ENCODE data around the gene GNPTAB. TPM values are rescaled to one million over a fixed set of nuclear protein-coding genes. Genes with fewer than 3 reads are reported as not detected.

The GNPTAB gene
- total RNA-seq, 2 experiments from 2014 or later: 38.9 to 66.5 TPM

- H3K4me1 ChIP-seq (ENCODE audit: insufficient read depth, low read length, poor library complexity, severe bottlenecking): no peaks in the 10 kb centered on the region
- H2AFZ ChIP-seq (ENCODE audit: low read length): no peak overlapping the region
- H3K9me2 ChIP-seq (ENCODE audit: insufficient read depth, low read length): no peaks in the 10 kb centered on the region
- POLR2A ChIA-PET: interaction anchor here (0.7 kb wide), 1 partner anchor 261 kb away, joined by 7 read pairs; no protein-coding TSS in a partner anchor
- no peak overlapping the region for H3K4me2 ChIP-seq (ENCODE audit: low read length)
- CTCF ChIA-PET (ENCODE audit: unreplicated experiment): interaction anchor here (0.6 to 0.9 kb wide), 3 partner anchors 60 to 168 kb away, joined by 3 to 4 read pairs (median 3); no protein-coding TSS in a partner anchor
- intact Hi-C loops (cut with micrococcal nuclease; ENCODE audit: unreplicated experiment): no loop called here
- no peaks in the 10 kb centered on the region for H3K79me2 ChIP-seq (ENCODE audit: insufficient read depth, low read depth, low read length)
- H4K20me1 ChIP-seq (ENCODE audit: insufficient read depth, low read length): no peaks in the 10 kb centered on the region
- TF ChIP-seq CTCF (conservative IDR thresholded peaks at IDR 0.05; ENCODE audit: low read length) (no peak), EZH2phosphoT487 (IDR thresholded peaks at IDR 0.05; ENCODE audit: borderline replicate concordance, low read depth, low read length) (no peak)
- H3K27ac ChIP-seq (ENCODE audit: low read depth, low read length, poor library complexity, severe bottlenecking): no peak overlapping the region
- no peaks in the 10 kb centered on the region for H3K9me3 ChIP-seq (ENCODE audit: low read length)
- BruUV-seq (replicated peaks): no TSS peak
- DNase-seq (ENCODE audit: low spot score): no peak
- H3K36me3 ChIP-seq (ENCODE audit: insufficient read depth, low read length): peaks cover 81% of the 10 kb centered on the region
- no peak overlapping the region for H3K4me3 ChIP-seq (ENCODE audit: low read depth, low read length, poor library complexity, severe bottlenecking)
Observed at GRCh38 chr12:101763246-101763931, 67.4 kb downstream of the GNPTAB start.

- Histone ChIP-seq H3K4me3 (ENCODE audit: low read depth, low read length, poor library complexity, severe bottlenecking) (no peak overlapping the region), H3K27ac (ENCODE audit: low read depth, low read length, poor library complexity, severe bottlenecking) (no peak overlapping the region), H3K4me1 (ENCODE audit: insufficient read depth, low read length, poor library complexity, severe bottlenecking) (no peaks in the 10 kb centered on the region), H3K36me3 (ENCODE audit: insufficient read depth, low read length) (peaks cover 73% of the 10 kb centered on the region), H3K4me2 (ENCODE audit: low read length) (no peak overlapping the region), H3K9me3 (ENCODE audit: low read length) (no peaks in the 10 kb centered on the region), H3K9me2 (ENCODE audit: insufficient read depth, low read length) (no peaks in the 10 kb centered on the region), H3K79me2 (ENCODE audit: insufficient read depth, low read depth, low read length) (no peaks in the 10 kb centered on the region), H2AFZ (ENCODE audit: low read length) (no peak overlapping the region), H4K20me1 (ENCODE audit: insufficient read depth, low read length) (no peaks in the 10 kb centered on the region)
- TF ChIP-seq CTCF (conservative IDR thresholded peaks at IDR 0.05; ENCODE audit: low read length) (no peak), EZH2phosphoT487 (IDR thresholded peaks at IDR 0.05; ENCODE audit: borderline replicate concordance, low read depth, low read length) (no peak)
- no TSS peak for BruUV-seq (replicated peaks)
- ChIA-PET POLR2A (interaction anchor here (0.6 to 1.8 kb wide), 5 partner anchors 10 to 364 kb away, joined by 4 to 7 read pairs (median 4); no protein-coding TSS in a partner anchor), CTCF (ENCODE audit: unreplicated experiment) (no interaction called here)
- intact Hi-C loops (cut with micrococcal nuclease; ENCODE audit: unreplicated experiment): no loop called here
- no peak for DNase-seq (ENCODE audit: low spot score)
Observed at GRCh38 chr12:101761781-101762180, 69.0 kb downstream of the GNPTAB start.

GRCh38 chr12:101761350-101761749 lies 69.4 kb downstream of the GNPTAB start:
- Histone ChIP-seq H3K4me2 (ENCODE audit: low read length) (no peak overlapping the region), H4K20me1 (ENCODE audit: insufficient read depth, low read length) (no peaks in the 10 kb centered on the region), H3K4me1 (ENCODE audit: insufficient read depth, low read length, poor library complexity, severe bottlenecking) (no peaks in the 10 kb centered on the region), H3K4me3 (ENCODE audit: low read depth, low read length, poor library complexity, severe bottlenecking) (no peak overlapping the region), H3K9me3 (ENCODE audit: low read length) (no peaks in the 10 kb centered on the region), H3K9me2 (ENCODE audit: insufficient read depth, low read length) (no peaks in the 10 kb centered on the region), H2AFZ (ENCODE audit: low read length) (no peak overlapping the region), H3K36me3 (ENCODE audit: insufficient read depth, low read length) (peaks cover 74% of the 10 kb centered on the region), H3K79me2 (ENCODE audit: insufficient read depth, low read depth, low read length) (no peaks in the 10 kb centered on the region), H3K27ac (ENCODE audit: low read depth, low read length, poor library complexity, severe bottlenecking) (no peak overlapping the region)
- ChIA-PET POLR2A (interaction anchor here (1.5 to 2.2 kb wide), 4 partner anchors 10 to 17 kb away, joined by 4 to 11 read pairs (median 6); no protein-coding TSS in a partner anchor), CTCF (ENCODE audit: unreplicated experiment) (no interaction called here)
- BruUV-seq (replicated peaks): no TSS peak
- TF ChIP-seq EZH2phosphoT487 (IDR thresholded peaks at IDR 0.05; ENCODE audit: borderline replicate concordance, low read depth, low read length) (no peak), CTCF (conservative IDR thresholded peaks at IDR 0.05; ENCODE audit: low read length) (no peak)
- DNase-seq (ENCODE audit: low spot score): no peak
- intact Hi-C loops (cut with micrococcal nuclease; ENCODE audit: unreplicated experiment): no loop called here
